ENCODE results near the gene ANXA1. TPM values are rescaled to one million over a fixed set of nuclear protein-coding genes. Genes with fewer than 3 reads are reported as not detected.
"Not testable (repeated sequence)": the region's sequence is repeated elsewhere in the genome, so short reads cannot be mapped to it uniquely, and the experiment has no call there.

ANXA1 gene, protein sequence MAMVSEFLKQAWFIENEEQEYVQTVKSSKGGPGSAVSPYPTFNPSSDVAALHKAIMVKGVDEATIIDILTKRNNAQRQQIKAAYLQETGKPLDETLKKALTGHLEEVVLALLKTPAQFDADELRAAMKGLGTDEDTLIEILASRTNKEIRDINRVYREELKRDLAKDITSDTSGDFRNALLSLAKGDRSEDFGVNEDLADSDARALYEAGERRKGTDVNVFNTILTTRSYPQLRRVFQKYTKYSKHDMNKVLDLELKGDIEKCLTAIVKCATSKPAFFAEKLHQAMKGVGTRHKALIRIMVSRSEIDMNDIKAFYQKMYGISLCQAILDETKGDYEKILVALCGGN
- 425 and 596 TPM in 2 replicates for polyA plus RNA-seq (2011; rRNA removed)
- polyA minus RNA-seq (2011; rRNA and poly(A)+ RNA removed), result 136 and 158 TPM in 2 replicates

DNA sequence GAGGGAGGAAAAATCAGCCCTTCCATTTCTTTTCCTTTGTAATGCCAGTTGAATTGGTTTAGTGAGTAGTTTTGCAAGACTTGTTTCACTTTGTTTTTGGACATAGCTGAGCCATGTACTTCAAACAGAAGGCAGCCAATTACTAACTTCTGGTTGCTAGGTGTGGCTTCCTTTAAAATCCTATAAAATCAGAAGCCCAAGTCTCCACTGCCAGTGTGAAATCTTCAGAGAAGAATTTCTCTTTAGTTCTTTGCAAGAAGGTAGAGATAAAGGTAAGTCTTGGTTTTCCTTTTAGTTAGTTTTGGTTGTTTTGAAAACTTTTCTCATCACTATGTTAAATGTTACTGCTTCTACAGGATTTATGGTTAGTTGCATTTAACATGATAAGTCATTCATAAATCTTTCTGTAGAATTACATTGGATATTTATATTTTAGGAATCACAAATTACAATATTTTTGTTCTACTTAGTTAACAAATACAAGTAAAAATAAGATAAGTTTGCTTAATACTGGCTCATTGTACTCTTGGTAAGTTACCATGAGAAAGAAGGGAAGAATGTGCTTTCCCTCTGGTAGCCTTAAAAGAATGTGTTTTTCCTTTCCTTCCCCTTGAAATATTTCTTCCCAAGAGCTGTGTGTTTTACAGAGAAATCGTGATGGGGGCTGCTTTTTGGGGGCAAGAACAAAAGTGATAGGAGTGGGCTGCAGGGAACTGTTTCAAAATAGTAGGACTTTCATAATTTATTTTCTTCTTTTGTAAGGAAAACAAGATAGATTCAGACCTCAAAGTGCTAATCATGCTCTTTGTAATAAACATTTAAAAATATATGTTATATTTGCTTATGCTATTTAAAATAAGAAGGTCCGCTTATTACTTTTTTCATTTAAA is at the start of gene ANXA1:
TSS of gene ANXA1 (plus strand) at position 213 of the 890 bp plus-strand sequence. CDS start 6,671 bp downstream, outside the sequence.
- H3K9me3 ChIP-seq (ENCODE audit: control insufficient read depth, insufficient read depth, low read length), result no peaks in the 10 kb centered on the region
- CTCF ChIA-PET, result interaction anchor here (0.8 to 1.5 kb wide), 2 partner anchors 44 to 69 kb away, joined by 3 to 7 read pairs; no protein-coding TSS in a partner anchor
- peak; percentile 45 for DNase-seq (ENCODE audit: low read depth, low spot score)
- H3K4me3 ChIP-seq (ENCODE audit: low read depth, low read length), result peak within 1 kb of the TSS; percentile 72
- no peaks in the 10 kb centered on the region for H3K27me3 ChIP-seq (ENCODE audit: control insufficient read depth, insufficient read depth, low read length)
- peak within 1 kb of the TSS; percentile 69 for H3K27ac ChIP-seq (ENCODE audit: low read depth, low read length)
- TF ChIP-seq, protein P1, sequence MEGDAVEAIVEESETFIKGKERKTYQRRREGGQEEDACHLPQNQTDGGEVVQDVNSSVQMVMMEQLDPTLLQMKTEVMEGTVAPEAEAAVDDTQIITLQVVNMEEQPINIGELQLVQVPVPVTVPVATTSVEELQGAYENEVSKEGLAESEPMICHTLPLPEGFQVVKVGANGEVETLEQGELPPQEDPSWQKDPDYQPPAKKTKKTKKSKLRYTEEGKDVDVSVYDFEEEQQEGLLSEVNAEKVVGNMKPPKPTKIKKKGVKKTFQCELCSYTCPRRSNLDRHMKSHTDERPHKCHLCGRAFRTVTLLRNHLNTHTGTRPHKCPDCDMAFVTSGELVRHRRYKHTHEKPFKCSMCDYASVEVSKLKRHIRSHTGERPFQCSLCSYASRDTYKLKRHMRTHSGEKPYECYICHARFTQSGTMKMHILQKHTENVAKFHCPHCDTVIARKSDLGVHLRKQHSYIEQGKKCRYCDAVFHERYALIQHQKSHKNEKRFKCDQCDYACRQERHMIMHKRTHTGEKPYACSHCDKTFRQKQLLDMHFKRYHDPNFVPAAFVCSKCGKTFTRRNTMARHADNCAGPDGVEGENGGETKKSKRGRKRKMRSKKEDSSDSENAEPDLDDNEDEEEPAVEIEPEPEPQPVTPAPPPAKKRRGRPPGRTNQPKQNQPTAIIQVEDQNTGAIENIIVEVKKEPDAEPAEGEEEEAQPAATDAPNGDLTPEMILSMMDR (IDR thresholded peaks at IDR 0.05; ENCODE audit: low read depth, low read length), result no peak
- POLR2A ChIA-PET, result no interaction called here

DNA sequence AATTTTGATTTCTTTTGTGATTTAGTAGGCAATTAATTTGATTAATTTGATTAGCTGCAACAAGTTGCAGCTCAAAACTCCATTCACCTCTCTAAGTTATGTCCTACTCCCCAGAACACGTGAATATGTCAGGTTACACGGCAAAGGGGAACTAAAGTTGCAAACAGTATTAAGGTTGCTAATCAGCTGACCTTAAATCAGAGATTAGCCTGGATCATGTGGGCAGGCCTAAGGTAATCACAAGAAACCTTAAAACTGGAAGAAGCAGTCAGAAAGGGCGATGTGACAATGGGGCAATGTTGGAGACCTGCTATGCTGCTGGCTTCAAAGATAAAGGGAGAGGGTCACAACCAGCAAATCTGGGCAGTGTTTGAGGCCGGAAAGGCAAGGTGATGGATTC is 47.3 kb upstream of the ANXA1 start:
- H3K4me3 ChIP-seq (ENCODE audit: low read depth, low read length), result no peak overlapping the region
- H3K9me3 ChIP-seq (ENCODE audit: control insufficient read depth, insufficient read depth, low read length), result no peaks in the 10 kb centered on the region
- ChIA-PET CTCF (interaction anchor here (0.5 to 1.3 kb wide), 4 partner anchors 67 to 82 kb away, joined by 3 to 4 read pairs (median 3); no protein-coding TSS in a partner anchor), POLR2A (no interaction called here)
- no peak overlapping the region for H3K27ac ChIP-seq (ENCODE audit: low read depth, low read length)
- no peaks in the 10 kb centered on the region for H3K27me3 ChIP-seq (ENCODE audit: control insufficient read depth, insufficient read depth, low read length)
- DNase-seq (ENCODE audit: low read depth, low spot score), result no peak
- TF ChIP-seq, protein P1 (IDR thresholded peaks at IDR 0.05; ENCODE audit: low read depth, low read length), result no peak

DNA sequence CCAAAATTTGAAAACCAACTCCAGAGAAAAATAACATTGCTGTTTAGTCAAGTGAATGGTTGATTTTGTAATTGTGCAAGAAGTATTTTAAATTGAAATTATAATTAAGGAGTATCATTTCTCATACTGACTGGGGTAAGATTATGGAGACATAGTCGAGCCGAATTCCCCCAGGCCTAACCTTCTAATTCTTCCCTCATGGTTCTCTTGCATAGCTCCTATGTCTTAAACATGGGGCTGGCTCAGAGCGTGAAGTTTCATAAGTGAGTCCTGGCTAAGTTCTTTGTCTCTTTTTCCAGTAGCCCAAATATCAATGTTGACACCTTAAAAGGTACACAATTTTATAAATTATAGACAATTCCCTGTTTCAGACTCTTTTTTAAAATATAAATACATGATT is 46.7 kb upstream of the ANXA1 start:
- TF ChIP-seq, protein P1 (IDR thresholded peaks at IDR 0.05; ENCODE audit: low read depth, low read length), result no peak
- POLR2A ChIA-PET, result no interaction called here
- Histone ChIP-seq H3K9me3 (ENCODE audit: control insufficient read depth, insufficient read depth, low read length) (no peaks in the 10 kb centered on the region), H3K4me3 (ENCODE audit: low read depth, low read length) (no peak overlapping the region), H3K27me3 (ENCODE audit: control insufficient read depth, insufficient read depth, low read length) (no peaks in the 10 kb centered on the region), H3K27ac (ENCODE audit: low read depth, low read length) (no peak overlapping the region)
- CTCF ChIA-PET, result interaction anchor here (0.5 to 1.0 kb wide), 2 partner anchors 67 to 78 kb away, joined by 3 to 4 read pairs; no protein-coding TSS in a partner anchor
- no peak for DNase-seq (ENCODE audit: low read depth, low spot score)

DNA sequence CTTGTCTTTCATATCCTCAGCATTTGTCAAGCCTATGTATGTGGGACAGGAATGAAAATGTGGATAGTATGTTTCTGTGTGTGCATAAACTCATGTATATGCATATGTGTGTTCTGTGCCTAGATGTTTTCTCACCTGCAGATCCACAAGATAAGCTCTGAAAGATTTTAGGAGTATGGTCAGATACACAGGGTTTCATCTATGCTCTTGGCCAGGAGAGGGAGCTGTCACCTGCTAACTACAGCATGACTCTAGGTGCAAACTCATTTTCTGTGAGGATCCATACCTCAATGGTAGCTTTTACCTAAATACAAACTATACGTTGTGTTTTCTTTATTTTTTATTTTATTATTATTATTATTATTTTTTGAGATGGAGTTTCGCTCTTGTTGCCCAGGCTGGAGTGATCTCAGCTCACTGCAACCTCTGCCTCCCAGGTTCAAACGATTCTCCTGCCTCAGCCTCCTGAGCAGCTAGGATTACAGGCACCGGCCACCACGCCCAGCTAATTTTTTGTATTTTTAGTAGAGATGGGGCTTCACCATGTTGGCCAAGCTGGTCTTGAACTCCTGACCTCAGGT is 44.1 kb upstream of the ANXA1 start:
- H3K4me3 ChIP-seq (ENCODE audit: low read depth, low read length); H3K27ac ChIP-seq (ENCODE audit: low read depth, low read length); POLR2A ChIA-PET; H3K27me3 ChIP-seq (ENCODE audit: control insufficient read depth, insufficient read depth, low read length); H3K9me3 ChIP-seq (ENCODE audit: control insufficient read depth, insufficient read depth, low read length): not testable (repeated sequence)
- CTCF ChIA-PET, result interaction anchor here (0.6 to 6.7 kb wide), 34 partner anchors 9 to 250 kb away, joined by 3 to 228 read pairs (median 6); no protein-coding TSS in a partner anchor
- peak; percentile 21 for DNase-seq (ENCODE audit: low read depth, low spot score)
- TF ChIP-seq, protein P1 (IDR thresholded peaks at IDR 0.05; ENCODE audit: low read depth, low read length), result peak; percentile 85

Data from AG04450 (cell line).